ENCODE data around the gene SSC5D.

SSC5D gene

GRCh38 chr19:55552620-55553019, 64.4 kb downstream of the SSC5D start:
- no peak for DNase-seq (ENCODE audit: low read depth in 1 of 2, low spot score in 1 of 2)

DNA sequence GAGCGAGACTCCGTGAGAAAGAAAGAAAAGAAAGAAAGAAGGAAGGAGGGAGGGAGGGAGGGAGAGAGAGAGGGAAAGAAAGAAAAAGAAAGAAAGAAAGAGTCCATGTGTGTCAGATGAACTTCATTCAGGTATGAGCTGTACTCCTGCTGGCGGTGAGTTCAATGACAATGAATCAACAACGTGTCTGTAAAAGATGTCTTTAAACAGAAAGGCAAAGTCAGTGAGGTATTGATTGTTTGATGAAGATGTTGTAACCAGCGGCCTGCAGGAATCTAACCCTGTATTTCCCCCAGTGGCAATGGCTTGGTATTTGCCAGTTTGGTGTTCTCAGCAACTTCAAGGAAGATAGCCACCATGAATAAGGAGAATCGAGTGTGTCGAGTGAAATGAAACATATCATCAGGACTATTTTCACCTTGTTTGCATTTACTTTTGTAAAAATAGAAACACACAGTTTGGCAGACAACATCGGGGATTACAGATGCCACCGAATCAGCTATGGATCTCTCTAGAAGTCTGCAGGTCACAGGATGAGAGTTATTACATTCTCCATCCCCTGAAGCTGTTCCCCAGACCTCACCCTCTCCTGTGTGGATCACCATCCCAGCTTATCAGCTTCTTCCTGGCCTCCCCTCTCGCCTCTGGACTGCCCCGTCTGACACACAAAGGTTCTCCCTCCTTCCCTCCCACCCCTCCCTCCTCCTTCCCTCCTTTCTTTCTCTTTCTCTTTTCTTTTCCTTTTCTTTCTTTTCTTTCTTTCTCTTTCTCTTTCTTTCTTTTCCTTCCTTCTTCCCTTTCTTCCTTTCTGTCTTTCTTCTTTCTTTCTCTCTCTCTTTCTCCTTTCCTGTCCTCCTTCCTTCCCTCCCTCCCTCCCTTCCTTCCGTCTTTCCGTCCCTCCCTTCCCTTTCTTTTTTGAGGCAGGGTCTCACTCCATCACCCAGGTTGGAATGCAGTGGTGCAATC, 65.3 kb downstream of the SSC5D start:
- no peak for DNase-seq (ENCODE audit: low read depth in 1 of 2, low spot score in 1 of 2)

GRCh38 chr19:55554302-55554701, 66.1 kb downstream of the SSC5D start:
- DNase-seq (ENCODE audit: low read depth in 1 of 2, low spot score in 1 of 2) = no peak

- DNase-seq (ENCODE audit: low read depth in 1 of 2, low spot score in 1 of 2) = no peak
Observed at GRCh38 chr19:55554741-55555152, 66.5 kb downstream of the SSC5D start.

DNA sequence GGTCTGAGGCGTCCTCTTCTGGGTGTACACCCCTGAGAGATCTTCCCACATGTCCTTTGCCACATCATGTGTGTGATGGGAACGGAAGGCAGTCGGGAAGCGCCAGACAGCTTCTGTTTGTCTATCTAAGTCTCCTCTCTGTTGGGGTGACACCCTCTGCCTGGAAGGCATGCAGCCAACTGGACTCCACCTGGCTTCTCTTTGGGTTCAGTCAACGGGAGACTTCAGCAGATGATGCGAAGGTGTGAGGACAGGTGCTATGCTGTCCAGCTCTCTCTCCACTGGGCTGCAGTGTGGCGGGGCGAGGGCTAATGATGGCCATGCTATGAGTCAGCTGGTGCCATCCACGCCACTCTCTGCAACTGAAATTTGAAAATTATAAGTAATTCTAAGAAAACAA, 71.4 kb downstream of the SSC5D start:
- no peak for DNase-seq (ENCODE audit: low read depth in 1 of 2, low spot score in 1 of 2)

DNA sequence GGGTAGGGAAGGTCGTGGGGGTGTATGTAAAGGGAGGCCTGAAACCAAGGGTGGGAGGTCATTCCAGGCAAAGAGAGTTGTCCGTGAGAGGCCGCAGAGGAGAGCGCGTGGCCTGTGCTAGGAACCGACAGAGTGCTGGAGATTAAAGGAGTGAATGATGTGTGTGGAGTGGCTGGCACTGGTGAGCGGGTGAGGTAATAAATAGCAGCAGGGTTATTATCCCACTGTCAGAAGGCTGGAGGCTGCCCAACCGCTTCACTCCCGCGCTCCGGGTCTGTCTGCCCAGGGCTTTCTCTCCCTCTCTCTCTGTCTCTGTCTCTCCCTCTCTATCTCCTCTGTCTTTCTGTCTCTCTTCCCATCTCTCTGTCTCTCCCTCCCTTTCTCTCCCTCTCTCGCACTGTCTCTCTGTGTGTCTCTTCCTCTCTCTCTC, 75.0 kb downstream of the SSC5D start:
- no peak for DNase-seq (ENCODE audit: low read depth in 1 of 2, low spot score in 1 of 2)

- no peak for DNase-seq (ENCODE audit: low read depth in 1 of 2, low spot score in 1 of 2)
Observed at GRCh38 chr19:55566823-55567222, 78.6 kb downstream of the SSC5D start.

GRCh38 chr19:55567708-55568328, 79.6 kb downstream of the SSC5D start:
- no peak for DNase-seq (ENCODE audit: low read depth in 1 of 2, low spot score in 1 of 2)

Data from activated T-helper 1 cell treated with anti-CD3 and anti-CD28 coated beads, Interleukin-2, amount 50 U/mL, for 16 hours (primary cell).